Right atrium auricular region (tissue), 2 donors: ENCODE measurements around the gene FOXL2. TPM values are rescaled to one million over a fixed set of nuclear protein-coding genes. Genes with fewer than 3 reads are reported as not detected.

Experiments used
- DNase-seq: peaks from one replicate; pipeline ENCODE4 v3.0.0-alpha.2; 2019; ENCODE audit warnings: low spot score
- H3K27ac ChIP-seq, 2 donors: fragments of 200-600 bp; sonication (generic); 1 replicate in 1 of 2; 2 replicates in 1 of 2; pipeline ENCODE4 v1.5.1; 2016 to 2019
- H3K27me3 ChIP-seq, 2 donors: fragments of 200-600 bp; sonication (generic); one replicate each; pipeline versions ENCODE4 v1.5.1 to v1.6.0; 2017 to 2019
- H3K36me3 ChIP-seq: fragments of 200-600 bp; sonication (generic); one replicate; pipeline ENCODE4 v1.5.1; 2016
- H3K4me1 ChIP-seq, 2 donors: fragments of 200-600 bp; sonication (generic); one replicate each; pipeline versions ENCODE4 v1.5.1 to v1.6.0; 2017 to 2019
- H3K4me3 ChIP-seq, 2 donors: fragments of 200-600 bp; sonication (generic); 1 replicate in 1 of 2; 2 replicates in 1 of 2; pipeline ENCODE4 v1.5.1; 2017 to 2019; ENCODE audit warnings: mild to moderate bottlenecking in 1 of 2, moderate library complexity in 1 of 2
- H3K9me3 ChIP-seq, 2 donors: fragments of 200-600 bp; sonication (generic); one replicate each; pipeline ENCODE4 v1.5.1; 2019
- CTCF ChIP-seq, 2 donors: fragments of 200-600 bp; sonication (generic); IDR thresholded peaks; one replicate each; pipeline ENCODE4 v1.5.1; 2019; ENCODE audit warnings: antibody characterized with exemption in 2 of 2
- total RNA-seq, 2 donors: library from RNA; depleted of rRNA; stranded (reverse); fragments of >200 nt; gene quantifications; one replicate each; pipeline ENCODE4 v1.1.0, GENCODE V29; 2016

FOXL2 gene
- total RNA-seq, 2 donors from 2014 or later: not detected

DNA sequence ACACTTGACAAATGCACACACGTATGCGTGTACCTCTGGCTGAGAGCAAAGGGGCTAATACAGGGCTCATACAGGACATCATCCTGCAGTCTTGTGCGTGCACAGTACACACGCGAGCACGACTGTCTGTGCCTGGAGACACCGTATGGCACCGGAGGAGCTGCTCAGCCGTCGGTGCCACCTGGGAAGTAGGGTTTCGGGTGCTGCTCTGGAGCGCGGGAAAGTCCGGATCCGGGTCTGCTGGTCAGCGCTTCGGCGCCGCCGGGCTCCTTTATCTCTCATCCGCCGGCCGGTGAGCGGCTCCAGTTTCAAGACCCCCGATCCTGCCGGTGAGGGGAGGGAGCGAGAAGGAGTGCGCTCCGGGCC lies 9.3 kb downstream of the FOXL2 start:
- Histone ChIP-seq H3K27ac (no peak overlapping the region), H3K4me1 (peaks cover 0 to 44% of the 10 kb centered on the region in 2 donors), H3K27me3 (peaks cover 51 to 54% of the 10 kb centered on the region in 2 donors), H3K4me3 (no peak overlapping the region), H3K36me3 (no peaks in the 10 kb centered on the region), H3K9me3 (no peaks in the 10 kb centered on the region)
- no peak for TF ChIP-seq CTCF (IDR thresholded peaks at IDR 0.05)
- no peak for DNase-seq

GRCh38 chr3:138936741-138937689 lies 9.9 kb downstream of the FOXL2 start:
- H3K4me1 ChIP-seq: peaks cover 0 to 44% of the 10 kb centered on the region in 2 donors
- H3K27ac ChIP-seq: no peak overlapping the region
- TF ChIP-seq CTCF (IDR thresholded peaks at IDR 0.05): no peak
- no peaks in the 10 kb centered on the region for H3K9me3 ChIP-seq
- DNase-seq: no peak
- peak overlapping the region in 1 of 2 donors; percentile 45 for H3K4me3 ChIP-seq
- H3K36me3 ChIP-seq: no peaks in the 10 kb centered on the region
- peaks cover 45 to 47% of the 10 kb centered on the region in 2 donors for H3K27me3 ChIP-seq

DNA sequence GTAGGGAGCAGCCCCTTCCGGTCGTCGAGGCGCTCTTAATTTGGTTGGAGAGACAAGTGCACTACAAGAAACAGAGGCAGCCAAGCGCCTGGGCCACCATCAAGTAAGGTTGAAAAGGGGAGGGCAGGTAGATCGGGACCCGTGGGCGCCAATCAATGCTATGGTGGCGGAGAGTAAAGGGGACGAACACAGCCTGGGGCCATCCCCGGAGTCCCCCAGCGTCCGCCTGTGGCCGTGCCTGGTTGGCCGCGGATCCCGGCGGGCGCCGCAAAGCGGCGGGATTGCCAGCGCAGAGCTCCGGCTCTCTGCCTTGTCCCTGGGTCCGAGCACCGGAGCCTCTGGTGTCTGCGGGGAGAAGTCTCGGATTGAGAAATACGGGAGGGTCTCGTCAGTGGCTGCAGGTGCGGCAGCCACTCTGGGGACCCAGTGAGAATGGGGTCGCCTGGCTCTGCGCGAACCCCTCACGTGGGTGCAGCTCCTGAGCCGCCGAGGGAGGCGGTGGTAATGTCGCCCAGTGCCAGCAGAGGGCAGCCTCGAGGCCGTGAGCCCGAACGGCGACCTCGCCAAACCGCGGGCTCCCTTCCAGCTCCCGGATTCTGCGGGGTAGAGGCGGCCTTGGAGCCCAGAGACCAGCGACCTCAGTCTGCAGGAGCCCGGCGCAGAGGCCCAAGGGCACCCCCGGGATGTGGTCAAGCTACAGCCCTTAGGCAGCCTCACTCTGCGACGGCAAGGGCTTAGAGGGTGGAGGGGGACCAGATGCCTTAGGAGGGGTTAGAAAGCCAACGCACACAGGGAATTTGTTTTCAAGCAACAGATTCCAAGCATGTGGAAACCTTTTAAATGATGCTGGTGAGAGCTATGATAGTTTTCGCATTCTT lies 10.8 kb downstream of the FOXL2 start:
- no peaks in the 10 kb centered on the region for H3K9me3 ChIP-seq
- DNase-seq: no peak
- H3K4me3 ChIP-seq: peak overlapping the region; percentile 21 to 45
- no peak overlapping the region for H3K27ac ChIP-seq
- H3K4me1 ChIP-seq: peaks cover 0 to 44% of the 10 kb centered on the region in 2 donors
- peaks cover 38 to 42% of the 10 kb centered on the region in 2 donors for H3K27me3 ChIP-seq
- TF ChIP-seq CTCF (IDR thresholded peaks at IDR 0.05): peak; percentile 97 to 99
- H3K36me3 ChIP-seq: no peaks in the 10 kb centered on the region

DNA sequence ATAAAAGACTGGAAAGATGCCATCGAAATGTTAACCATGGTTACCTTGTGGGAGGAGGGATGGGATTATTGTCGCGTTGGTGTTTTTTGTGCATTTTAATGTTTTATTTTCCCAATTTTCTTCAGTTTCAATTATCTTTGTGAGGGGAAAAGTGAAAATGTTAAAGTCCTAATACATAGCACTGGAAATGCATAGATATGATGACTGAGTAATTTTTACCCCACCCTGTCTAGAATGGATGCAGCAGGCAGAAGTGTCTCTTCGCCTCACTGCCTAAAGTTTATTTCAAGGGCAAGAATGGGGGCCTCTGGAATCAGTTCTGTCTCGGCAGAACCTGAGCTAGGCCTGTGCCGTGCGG lies 11.5 kb downstream of the FOXL2 start:
- H3K4me3 ChIP-seq: no peak overlapping the region
- no peak for TF ChIP-seq CTCF (IDR thresholded peaks at IDR 0.05)
- H3K27ac ChIP-seq: no peak overlapping the region
- H3K36me3 ChIP-seq: no peaks in the 10 kb centered on the region
- no peak for DNase-seq
- peaks cover 0 to 44% of the 10 kb centered on the region in 2 donors for H3K4me1 ChIP-seq
- no peaks in the 10 kb centered on the region for H3K9me3 ChIP-seq
- H3K27me3 ChIP-seq: peaks cover 32 to 41% of the 10 kb centered on the region in 2 donors

DNA sequence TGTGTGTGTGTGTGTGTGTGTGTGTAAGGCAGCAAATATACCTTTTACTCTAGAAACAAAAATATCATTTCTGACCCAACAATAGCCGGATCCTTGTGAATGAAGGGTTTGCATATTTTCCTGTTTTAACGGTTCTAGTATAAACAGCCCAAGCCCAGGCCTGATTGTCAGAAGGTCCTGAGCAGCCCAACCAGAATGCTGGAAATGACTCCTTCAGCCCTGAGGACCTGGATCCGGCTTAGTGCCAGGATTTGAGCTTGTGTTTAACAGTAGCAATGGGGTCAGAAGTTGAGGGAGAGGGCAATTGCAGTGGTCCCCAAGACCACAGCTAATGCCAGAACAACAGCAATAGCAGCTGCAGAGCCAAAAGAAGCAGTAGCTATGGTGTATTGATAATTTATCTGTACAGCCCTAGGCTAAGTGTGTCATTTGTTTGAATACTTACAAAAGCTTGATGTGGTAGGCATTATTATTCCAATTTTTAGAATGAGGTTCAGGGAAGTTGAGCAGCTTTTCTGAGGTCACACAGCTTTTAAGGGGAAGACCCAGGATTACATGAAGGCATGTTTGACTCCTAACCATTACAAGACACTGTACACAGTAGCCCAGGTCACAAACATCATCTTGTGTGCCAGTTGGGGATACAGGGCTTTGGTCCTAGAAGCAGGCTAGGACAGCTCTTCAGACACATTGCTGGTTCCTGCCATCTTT lies 12.8 kb downstream of the FOXL2 start:
- H3K36me3 ChIP-seq: no peaks in the 10 kb centered on the region
- H3K27me3 ChIP-seq: peaks cover 20 to 28% of the 10 kb centered on the region in 2 donors
- no peak for DNase-seq
- TF ChIP-seq CTCF (IDR thresholded peaks at IDR 0.05): no peak
- no peaks in the 10 kb centered on the region for H3K9me3 ChIP-seq
- no peak overlapping the region for H3K4me3 ChIP-seq
- no peak overlapping the region for H3K27ac ChIP-seq
- peaks cover 0 to 34% of the 10 kb centered on the region in 2 donors for H3K4me1 ChIP-seq
